Stimulated activated CD8-positive, alpha-beta memory T cell treated with anti-CD3 and anti-CD28 coated beads, Interleukin-4, amount 100 ng/mL, for 48 hours (primary cell): Measurements from ENCODE around the gene ARFGAP3.
"Not testable (repeated sequence)": the region's sequence is repeated elsewhere in the genome, so short reads cannot be mapped to it uniquely, and the experiment has no call there.

Experiments
- DNase-seq: peaks from one replicate; pipeline ENCODE4 v3.0.0-alpha.2; 2020

Gene ARFGAP3

DNA sequence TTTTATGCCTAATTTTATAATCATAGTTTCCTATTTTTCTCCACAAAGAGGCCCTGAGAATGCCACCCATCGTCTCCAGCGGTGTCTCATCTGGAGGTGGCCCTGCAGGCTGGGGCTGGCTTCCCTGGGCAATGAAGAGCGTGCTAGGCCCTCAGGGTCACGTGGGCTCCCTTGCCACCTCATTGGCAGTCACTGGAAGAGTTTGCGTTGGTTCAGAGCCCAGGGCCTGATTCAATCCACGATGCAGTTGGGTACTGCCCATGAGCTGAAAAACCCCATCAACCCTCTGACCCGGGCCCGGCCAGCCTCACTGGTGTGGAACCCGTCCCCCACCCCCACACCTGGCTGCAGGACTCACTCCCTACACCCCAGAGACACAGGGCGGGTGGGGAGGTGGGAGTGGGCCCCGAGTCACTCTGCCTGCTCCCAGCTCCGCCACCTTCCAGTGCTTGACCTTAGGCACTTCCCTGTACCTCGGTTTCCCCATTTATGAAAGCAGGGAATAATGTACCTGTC is 93.0 kb downstream of the ARFGAP3 start:
- DNase-seq = no peak

DNA sequence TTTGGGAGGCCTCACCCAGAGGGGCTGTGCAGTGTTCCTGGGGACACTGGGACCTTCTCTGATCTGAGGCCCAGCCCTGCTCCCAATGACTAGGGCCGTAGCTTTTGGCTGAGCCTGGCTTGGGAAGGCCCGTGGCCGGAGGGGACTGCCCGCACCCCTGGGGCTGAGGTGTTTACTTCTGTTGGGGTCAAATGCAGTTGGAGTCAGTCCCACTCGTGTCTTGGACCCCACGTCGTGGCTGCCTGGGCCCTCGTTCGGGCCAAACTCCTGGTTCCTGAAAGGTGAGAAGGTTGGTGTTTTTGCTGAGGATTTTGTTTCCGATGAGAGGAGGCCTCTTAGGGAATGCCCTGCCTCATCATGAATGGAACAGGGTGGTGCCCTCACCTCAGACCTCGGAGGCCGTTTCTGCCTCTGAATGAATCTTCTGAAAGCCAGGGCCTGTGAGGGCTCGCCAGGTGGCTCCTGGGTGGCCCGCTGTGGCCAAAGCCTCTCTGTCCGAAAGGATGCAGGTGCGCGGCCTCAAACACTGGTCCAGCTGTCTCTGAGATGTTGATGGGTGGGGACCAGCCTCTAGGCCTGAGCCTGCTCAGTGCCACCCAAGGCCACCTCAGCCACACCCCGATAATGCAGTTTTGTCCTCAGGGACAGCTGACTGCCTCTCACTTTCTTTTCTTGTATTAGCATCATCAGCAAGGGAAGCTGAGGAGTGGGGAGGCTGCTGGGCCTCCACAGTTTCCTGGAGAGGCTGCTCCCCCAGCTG is 96.1 kb downstream of the ARFGAP3 start:
- DNase-seq = no peak

DNA sequence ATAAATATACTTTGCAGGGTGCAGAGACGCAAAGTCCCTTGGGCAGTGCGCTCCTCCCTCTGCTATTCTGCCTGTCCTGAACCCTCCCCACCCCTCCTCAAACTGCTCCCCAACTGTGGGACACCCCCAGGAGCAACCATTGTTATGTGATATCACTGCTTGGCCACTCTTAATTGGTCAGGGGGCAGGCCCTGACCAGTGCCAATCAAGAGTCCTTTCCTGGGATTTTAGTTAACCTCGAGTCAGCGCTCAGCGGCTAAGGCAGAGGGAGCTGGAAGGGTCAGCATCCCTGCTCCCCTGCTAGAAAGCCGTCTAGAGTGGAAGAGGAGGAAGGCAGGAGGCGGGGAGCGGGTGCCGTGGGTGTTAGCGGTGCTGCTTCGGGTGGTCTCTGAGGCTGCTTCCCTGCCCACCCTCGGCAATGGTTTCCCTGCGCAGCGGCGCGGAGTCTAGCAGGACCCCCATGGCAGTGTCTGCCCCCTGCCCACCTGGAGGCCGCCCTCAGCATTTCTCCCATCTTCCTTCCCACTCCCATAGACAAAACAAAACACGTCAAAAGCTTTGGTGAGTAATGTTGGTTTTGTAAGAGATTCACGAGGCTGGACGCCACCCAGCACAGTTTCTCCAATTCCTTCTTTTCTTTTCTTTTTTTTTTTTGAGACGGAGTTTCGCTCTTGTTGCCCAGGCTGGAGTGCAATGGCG is 98.0 kb downstream of the ARFGAP3 start:
- no peak for DNase-seq

DNA sequence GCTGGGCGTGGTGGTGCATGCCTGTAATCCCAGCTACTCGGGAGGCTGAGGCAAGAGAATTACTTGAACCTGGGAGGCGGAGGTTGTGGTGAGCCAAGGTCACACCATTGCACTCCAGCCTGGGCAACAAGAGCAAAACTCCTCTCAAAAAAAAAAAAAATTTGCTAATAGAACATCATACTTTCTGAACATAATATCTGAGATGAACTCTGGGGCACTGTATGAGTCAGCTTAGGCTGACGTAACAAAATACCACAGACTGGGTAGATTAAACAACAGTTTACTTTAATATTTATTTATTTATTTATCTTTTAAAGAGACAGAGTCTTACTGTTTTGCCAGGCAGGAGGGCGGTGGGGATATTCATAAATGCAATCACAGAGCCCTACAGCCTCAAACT is 101.5 kb downstream of the ARFGAP3 start:
- not testable (repeated sequence) for DNase-seq

DNA sequence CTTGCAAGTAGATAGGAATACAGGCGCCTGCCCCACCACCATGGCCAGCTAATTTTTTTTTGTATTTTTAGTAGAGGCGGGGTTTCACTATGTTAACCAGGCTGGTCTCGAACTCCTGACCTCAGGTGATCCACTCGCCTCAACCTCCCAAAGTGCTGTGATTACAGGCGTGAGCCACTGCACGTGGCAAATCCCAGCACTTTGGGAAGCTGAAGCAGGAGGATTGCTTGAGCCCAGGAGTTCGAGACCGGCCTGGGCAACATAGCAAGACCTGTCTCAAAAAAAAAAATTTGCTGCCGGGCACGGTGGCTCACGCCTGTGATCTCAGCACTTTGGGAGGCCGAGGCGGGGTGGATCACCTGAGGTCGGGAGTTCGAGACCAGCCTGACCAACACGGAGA is 102.0 kb downstream of the ARFGAP3 start:
- not testable (repeated sequence) for DNase-seq

DNA sequence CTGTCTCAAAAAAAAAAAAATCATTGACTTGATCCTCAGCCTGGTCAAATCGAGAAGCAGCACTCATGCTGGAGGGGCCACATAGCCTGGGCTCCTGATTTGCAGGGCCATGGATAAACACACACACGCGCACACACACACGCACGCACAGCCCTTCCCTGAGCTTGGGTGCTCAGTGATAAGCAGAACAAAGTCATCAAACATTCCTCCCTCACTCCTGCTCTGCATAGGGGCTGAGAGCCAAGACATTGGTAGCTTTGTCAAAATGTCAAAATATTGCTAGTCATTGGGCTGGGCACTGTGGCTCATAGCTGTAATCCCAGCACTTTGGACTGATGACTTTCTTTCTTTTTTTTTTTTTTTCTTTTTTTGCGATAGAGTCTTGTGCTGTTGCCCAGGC is 102.4 kb downstream of the ARFGAP3 start:
- DNase-seq = no peak

DNA sequence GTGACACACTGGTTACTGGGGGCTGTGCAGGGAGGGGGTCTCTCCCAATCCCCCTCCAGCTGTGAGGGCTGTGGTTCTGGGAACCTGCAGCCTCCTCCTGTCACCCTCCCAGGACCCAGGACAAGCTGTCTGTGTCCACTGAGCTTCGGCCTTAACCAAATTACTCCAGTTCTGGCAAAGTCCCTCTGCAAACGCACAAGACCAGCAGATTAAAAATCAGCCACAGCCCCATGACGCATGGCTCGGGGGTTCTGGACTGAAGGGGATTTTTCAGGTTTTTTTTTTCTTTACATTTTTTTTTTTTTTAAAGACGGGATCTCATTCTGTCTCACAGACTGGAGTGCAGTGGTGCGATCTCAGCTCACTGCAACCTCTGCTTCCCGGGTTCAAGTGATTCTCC is 104.2 kb downstream of the ARFGAP3 start:
- DNase-seq = no peak

DNA sequence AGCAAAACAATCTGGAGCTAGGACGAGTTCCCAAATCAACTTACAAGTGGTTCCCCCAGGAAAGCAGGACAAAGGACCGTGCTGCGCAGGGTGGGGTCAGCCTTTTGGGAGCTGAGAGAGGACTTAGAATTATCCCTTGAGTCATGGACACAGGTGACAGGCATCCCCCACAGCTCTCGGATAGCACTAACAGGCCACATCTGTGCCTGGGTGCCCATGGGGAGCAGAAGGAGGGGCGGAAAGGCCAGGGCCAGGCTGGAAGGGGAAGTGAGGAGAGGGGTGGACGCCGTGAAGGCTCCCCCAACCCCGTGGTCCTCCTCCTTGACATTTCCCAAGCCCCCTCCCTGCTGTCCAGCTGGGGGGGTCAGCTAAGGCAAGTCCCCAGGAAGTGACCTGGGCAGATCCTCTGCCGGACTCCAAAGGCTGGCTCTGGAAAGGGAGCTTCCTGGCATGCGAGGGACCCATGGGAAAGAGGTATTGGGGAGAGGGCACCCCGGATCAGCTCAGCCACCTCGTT is 104.8 kb downstream of the ARFGAP3 start:
- no peak for DNase-seq

DNA sequence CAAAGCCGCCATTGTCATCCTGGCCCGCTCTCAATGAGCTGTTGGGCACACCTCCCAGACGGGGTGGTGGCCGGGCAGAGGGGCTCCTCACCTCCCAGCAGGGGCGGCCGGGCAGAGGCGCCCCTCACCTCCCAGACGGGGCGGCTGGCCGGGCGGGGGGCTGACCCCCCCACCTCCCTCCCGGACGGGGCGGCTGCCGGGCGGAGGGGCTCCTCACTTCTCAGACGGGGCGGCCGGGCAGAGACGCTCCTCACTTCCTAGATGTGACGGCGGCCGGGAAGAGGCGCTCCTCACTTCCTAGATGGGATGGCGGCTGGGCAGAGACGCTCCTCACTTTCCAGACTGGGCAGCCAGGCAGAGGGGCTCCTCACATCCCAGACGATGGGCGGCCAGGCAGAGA is 106.7 kb downstream of the ARFGAP3 start:
- not testable (repeated sequence) for DNase-seq

DNA sequence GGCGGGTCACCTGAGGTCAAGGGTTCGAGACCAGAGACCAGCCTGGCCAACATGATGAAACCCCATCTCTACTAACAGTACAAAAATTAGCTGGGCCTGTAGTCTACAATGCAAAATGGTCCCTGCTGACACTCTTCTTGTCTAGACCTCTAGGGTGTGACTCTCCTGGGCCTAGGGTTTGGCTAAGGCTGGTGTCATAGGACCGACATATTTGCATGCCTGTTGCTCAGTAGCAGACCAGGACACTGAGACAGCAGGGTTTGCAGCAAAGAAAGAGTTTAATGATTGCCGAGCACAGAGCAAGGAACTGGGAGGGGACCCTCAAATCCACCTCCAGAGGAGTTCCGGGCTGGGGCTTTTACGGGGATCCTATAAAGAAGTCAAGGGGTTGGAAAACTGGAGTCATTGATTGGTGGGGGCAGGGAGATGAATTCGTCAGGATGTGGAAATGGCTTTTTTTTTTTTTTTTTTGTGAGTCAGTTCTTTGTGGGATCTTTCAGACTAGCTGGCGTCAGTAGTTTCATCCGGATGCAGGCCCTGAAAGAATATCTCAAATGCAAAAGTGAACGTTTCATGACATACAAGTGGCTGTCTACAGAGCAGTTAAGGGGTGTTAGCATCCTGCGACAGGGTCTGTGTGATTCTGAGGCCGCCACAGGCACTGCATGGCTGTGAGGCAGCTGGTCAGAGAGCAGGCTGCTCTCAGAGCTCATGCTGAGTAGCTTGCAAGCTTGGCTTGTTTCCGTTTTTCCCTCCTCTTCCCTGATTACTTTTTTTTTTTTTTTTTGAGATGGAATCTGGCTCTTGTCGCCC is 109.2 kb downstream of the ARFGAP3 start:
- no peak for DNase-seq
